Natural killer cell (primary cell): Measurements from ENCODE around the gene CLIP2. TPM values are rescaled to one million over a fixed set of nuclear protein-coding genes. Genes with fewer than 3 reads are reported as not detected.

Experiments
- ATAC-seq, 3 donors: fragments of 150-1000 bp in 2 of 3; fragments of 200-7000 bp in 1 of 3; cut with Tn5 transposase; 1 replicate in 1 of 3; 2 replicates in 2 of 3; pipeline ENCODE4 v1.10.0; 2021; ENCODE audit warnings: mild to moderate bottlenecking in 2 of 3, moderate library complexity in 2 of 3
- DNase-seq, 2 donors: peaks; one replicate each; pipeline versions ENCODE4 v3.0.0 to v3.0.0-alpha.2; 2013 to 2021; ENCODE audit warnings: mixed read lengths in 1 of 2
- H3K27ac ChIP-seq: one replicate; pipeline ENCODE4 v1.5.1; 2013; ENCODE audit warnings: mild to moderate bottlenecking, low read length
- H3K27me3 ChIP-seq: one replicate; pipeline ENCODE4 v1.6.1; 2013; ENCODE audit warnings: low read length; ENCODE audit not compliant: control insufficient read depth, insufficient read depth
- H3K36me3 ChIP-seq: one replicate; pipeline ENCODE4 v1.6.1; 2013; ENCODE audit warnings: low read length; ENCODE audit not compliant: control insufficient read depth, insufficient read depth
- H3K4me1 ChIP-seq: one replicate; pipeline ENCODE4 v1.6.1; 2013; ENCODE audit warnings: low read length; ENCODE audit not compliant: control insufficient read depth, insufficient read depth
- H3K4me3 ChIP-seq: one replicate; pipeline ENCODE4 v1.5.1; 2013; ENCODE audit warnings: low read length
- H3K9me3 ChIP-seq: one replicate; pipeline ENCODE4 v1.6.1; 2013; ENCODE audit warnings: low read length; ENCODE audit not compliant: control insufficient read depth, insufficient read depth
- H3K27ac Mint-ChIP-seq, 2 donors: one replicate each; pipeline ENCODE4 v1.8.0; 2022; ENCODE audit warnings: mild to moderate bottlenecking in 2 of 2, mixed read lengths in 2 of 2, moderate library complexity in 1 of 2
- H3K27me3 Mint-ChIP-seq, 2 donors: one replicate each; pipeline ENCODE4 v1.8.0; 2022; ENCODE audit warnings: low read depth in 2 of 2, mixed read lengths in 2 of 2
- H3K36me3 Mint-ChIP-seq: one replicate; pipeline ENCODE4 v1.8.0; 2022; ENCODE audit warnings: mixed read lengths
- H3K4me1 Mint-ChIP-seq, 2 donors: one replicate each; pipeline ENCODE4 v1.8.0; 2022; ENCODE audit warnings: mixed read lengths in 2 of 2
- H3K4me3 Mint-ChIP-seq: one replicate; pipeline ENCODE4 v1.8.0; 2022; ENCODE audit warnings: mild to moderate bottlenecking, moderate library complexity, mixed read lengths
- H3K9me3 Mint-ChIP-seq, 2 donors: one replicate each; pipeline ENCODE4 v1.8.0; 2022; ENCODE audit warnings: mixed read lengths in 2 of 2
- CTCF ChIP-seq: fragments of 200-600 bp; IDR thresholded peaks from one replicate; pipeline ENCODE4 v1.8.0; 2022; ENCODE audit warnings: antibody characterized with exemption
- WGBS: methylation state at CpG from one replicate; pipeline ENCODE4 v1.1.7; 2013; ENCODE audit warnings: missing lambda C conversion rate; ENCODE audit not compliant: insufficient coverage; 5-methylcytosine and 5-hydroxymethylcytosine counted together
- intact Hi-C: fragments of 100-400 bp; cut with micrococcal nuclease; formaldehyde crosslinking; loops from one replicate; pipeline ENCODE4 v1.14.2; 2022
- total RNA-seq, 4 donors: library from RNA; stranded (reverse); fragments of 120-200 nt in 1 of 4; gene quantifications; one replicate each; pipeline versions ENCODE4 v1.2.3 to v1.2.4, GENCODE V29; 2013 to 2022

CLIP2 gene
- total RNA-seq, 3 donors from 2014 or later (not counting 1 experiment from before 2014, with no cell fraction given): 8.5 to 14.7 (median 10.5) TPM

GRCh38 chr7:74365322-74366022, 76.3 kb downstream of the CLIP2 start:
- Histone ChIP-seq H3K27ac (no peak overlapping the region), H3K9me3 (no peaks in the 10 kb centered on the region), H3K4me1 (no peaks in the 10 kb centered on the region), H3K27me3 (no peaks in the 10 kb centered on the region), H3K36me3 (no peaks in the 10 kb centered on the region), H3K4me3 (no peak overlapping the region)
- Mint-ChIP-seq H3K27me3 (no peaks in the 10 kb centered on the region), H3K36me3 (no peaks in the 10 kb centered on the region), H3K9me3 (no peaks in the 10 kb centered on the region), H3K4me3 (no peak overlapping the region), H3K4me1 (peaks cover 0 to under 1% of the 10 kb centered on the region in 2 donors), H3K27ac (no peak overlapping the region)
- DNase-seq (no peak), ATAC-seq (no peak)
- intact Hi-C loops: no loop called here
- WGBS: 90% methylated on average over 10 of the region's 10 CpGs
- no peak for TF ChIP-seq CTCF

- peaks cover 6 to 19% of the 10 kb centered on the region in 2 donors for H3K4me1 Mint-ChIP-seq
- Histone ChIP-seq H3K27ac (no peak overlapping the region), H3K4me3 (no peak overlapping the region), H3K27me3 (no peaks in the 10 kb centered on the region), H3K9me3 (no peaks in the 10 kb centered on the region), H3K4me1 (peaks cover 15% of the 10 kb centered on the region), H3K36me3 (no peaks in the 10 kb centered on the region)
- intact Hi-C loops: no loop called here
- no peak for TF ChIP-seq CTCF
- DNase-seq (no peak), ATAC-seq (peak in 1 of 3 donors; percentile 49)
- 72% methylated on average over 13 of the region's 13 CpGs for WGBS
- peak overlapping the region in 1 of 2 donors; percentile 33 for H3K27ac Mint-ChIP-seq
- no peaks in the 10 kb centered on the region for H3K36me3 Mint-ChIP-seq
- H3K4me3 Mint-ChIP-seq: peak overlapping the region; percentile 53
- no peaks in the 10 kb centered on the region for H3K9me3 Mint-ChIP-seq
- no peaks in the 10 kb centered on the region for H3K27me3 Mint-ChIP-seq
These were observed 82.5 kb downstream of the CLIP2 start for GRCh38 chr7:74371381-74372341.

GRCh38 chr7:74372511-74373111, 83.4 kb downstream of the CLIP2 start:
- peak overlapping the region; percentile 77 for H3K4me3 Mint-ChIP-seq
- Histone ChIP-seq H3K9me3 (no peaks in the 10 kb centered on the region), H3K27ac (no peak overlapping the region), H3K27me3 (no peaks in the 10 kb centered on the region), H3K4me3 (no peak overlapping the region), H3K4me1 (peaks cover 15% of the 10 kb centered on the region), H3K36me3 (no peaks in the 10 kb centered on the region)
- H3K36me3 Mint-ChIP-seq: no peaks in the 10 kb centered on the region
- DNase-seq (no peak), ATAC-seq (peak in 2 of 3 donors; percentile 29 to 60)
- TF ChIP-seq CTCF: no peak
- no peaks in the 10 kb centered on the region for H3K9me3 Mint-ChIP-seq
- 87% methylated on average over 24 of the region's 28 CpGs for WGBS
- no peak overlapping the region for H3K27ac Mint-ChIP-seq
- peaks cover 6 to 19% of the 10 kb centered on the region in 2 donors for H3K4me1 Mint-ChIP-seq
- H3K27me3 Mint-ChIP-seq: no peaks in the 10 kb centered on the region
- intact Hi-C loops: no loop called here
